A549 (cell line): ENCODE results near the gene ESPN. TPM values are rescaled to one million over a fixed set of nuclear protein-coding genes. Genes with fewer than 3 reads are reported as not detected.

Source experiments
- ATAC-seq, 2 experiments: fragments of 200-7000 bp in 1 of 2; fragments of >200 bp in 1 of 2; cut with Nextera tagmentation in 1 of 2; cut with Tn5 transposase in 1 of 2; 3 replicates each; pipeline versions ENCODE4 v1.8.0 to v1.9.1; 2018 to 2020; ENCODE audit warnings: mild to moderate bottlenecking in 1 of 2, moderate library complexity in 1 of 2
- CTCF ChIA-PET: fragments of 300-600 bp; sonication (Branson Sonifier 250); formaldehyde crosslinking; extraction: SDS; loops from one replicate; lab custom pipeline; 2021; ENCODE audit warnings: antibody characterized with exemption, inconsistent platforms; lab: Yijun Ruan, JAX
- POLR2A ChIA-PET: fragments of 350-600 bp; formaldehyde crosslinking; extraction: SDS; loops from one replicate; lab custom pipeline; 2021; ENCODE audit warnings: antibody characterized with exemption, inconsistent platforms; lab: Yijun Ruan, JAX
- DNase-seq, 2 experiments: peaks; one replicate each; pipeline versions ENCODE4 v3.0.0 to v3.0.0-alpha.2; 2011 to 2016; ENCODE audit warnings: low read depth in 1 of 2, low spot score in 1 of 2
- FAIRE-seq: peaks from 2 replicates; lab custom pipeline; 2011; peaks lifted over from hg19 to GRCh38; lab: Jason Lieb, UNC
- H3K27ac ChIP-seq, 2 experiments: fragments of >200 bp; sonication (Bioruptor Twin); formaldehyde crosslinking; 3 replicates each; pipeline ENCODE4 v1.5.1; 2016 to 2017
- H3K4me1 ChIP-seq: fragments of >200 bp; sonication (Bioruptor Twin); formaldehyde crosslinking; 3 replicates; pipeline ENCODE4 v1.6.1; 2016
- H3K4me2 ChIP-seq: fragments of >200 bp; sonication (Bioruptor Twin); formaldehyde crosslinking; 3 replicates; pipeline ENCODE4 v1.6.1; 2016
- H3K4me3 ChIP-seq: fragments of >200 bp; sonication (Bioruptor Twin); formaldehyde crosslinking; 3 replicates; pipeline ENCODE4 v1.5.1; 2016
- H3K9me3 ChIP-seq: fragments of >200 bp; sonication (Bioruptor Twin); formaldehyde crosslinking; 3 replicates; pipeline ENCODE4 v1.6.1; 2016
- CBX8 ChIP-seq: fragments of 200-600 bp; sonication (generic); IDR thresholded peaks from 2 replicates; pipeline ENCODE4 v1.6.1; 2016
- CEBPB ChIP-seq, 2 experiments: fragments of >200 bp in 1 of 2; sonication (Bioruptor Twin) in 1 of 2; formaldehyde crosslinking in 1 of 2; IDR thresholded peaks; 2 replicates each; pipeline ENCODE4 v1.6.1; 2012 to 2016
- CHD2 ChIP-seq: fragments of 150-350 bp; IDR thresholded peaks from 2 replicates; pipeline ENCODE4 v1.6.1; 2014; ENCODE audit warnings: low read length; ENCODE audit not compliant: partially characterized antibody
- E2F6 ChIP-seq: IDR thresholded peaks from 2 replicates; pipeline ENCODE4 v1.6.1; 2012; ENCODE audit warnings: low read depth, borderline replicate concordance
- EHF ChIP-seq: fragments of 250-450 bp; sonication (Bioruptor Pico); IDR thresholded peaks from 2 replicates; pipeline ENCODE4 v1.5.0; 2020; ENCODE audit warnings: mild to moderate bottlenecking
- FOSB ChIP-seq: fragments of 250-450 bp; sonication (Bioruptor Pico); IDR thresholded peaks from 2 replicates; pipeline ENCODE4 v1.5.0; 2020; ENCODE audit warnings: mild to moderate bottlenecking, moderate library complexity
- FOSL2 ChIP-seq, 2 experiments: fragments of 450-650 bp in 1 of 2; fragments of >200 bp in 1 of 2; sonication (Bioruptor Twin) in 1 of 2; formaldehyde crosslinking; IDR thresholded peaks; 2 replicates each; pipeline versions ENCODE4 v1.5.0 to v1.6.1; 2016 to 2020; ENCODE audit warnings: mild to moderate bottlenecking in 1 of 2, moderate library complexity in 1 of 2
- GATA3 ChIP-seq: IDR thresholded peaks from 2 replicates; pipeline ENCODE4 v1.6.1; 2012; ENCODE audit warnings: borderline replicate concordance
- JUNB ChIP-seq: fragments of >200 bp; sonication (Bioruptor Twin); formaldehyde crosslinking; IDR thresholded peaks from 2 replicates; pipeline ENCODE4 v1.6.1; 2016
- PBX3 ChIP-seq: IDR thresholded peaks from 2 replicates; pipeline ENCODE4 v1.6.1; 2012
- RAD21 ChIP-seq, 2 experiments: fragments of >200 bp in 1 of 2; sonication (Bioruptor Twin) in 1 of 2; formaldehyde crosslinking in 1 of 2; IDR thresholded peaks in 1 of 2; conservative IDR thresholded peaks in 1 of 2; 2 replicates in 1 of 2; 3 replicates in 1 of 2; pipeline ENCODE4 v1.6.1; 2012 to 2018; ENCODE audit warnings: inconsistent platforms in 1 of 2
- RFX5 ChIP-seq: fragments of 450-650 bp; IDR thresholded peaks from 2 replicates; pipeline ENCODE4 v1.7.1; 2014; ENCODE audit warnings: antibody characterized with exemption, mild to moderate bottlenecking, moderate library complexity
- TP53 ChIP-seq: fragments of 250-450 bp; sonication (Bioruptor Pico); IDR thresholded peaks from 2 replicates; pipeline ENCODE4 v1.5.0; 2021; ENCODE audit warnings: mild to moderate bottlenecking, moderate library complexity
- WGBS: methylation state at CpG from one replicate; pipeline ENCODE4 v1.1.6; 2017; ENCODE audit errors: missing lambda C conversion rate; 5-methylcytosine and 5-hydroxymethylcytosine counted together
- polyA plus RNA-seq, 4 experiments: library from polyadenylated mRNA; depleted of rRNA in 3 of 4; stranded (reverse); fragments of >200 nt; fragmentation: RNase III in 1 of 4; extraction: RNeasy Plus Mini Kit Qiagen cat#74134 plus additional on column Dnase treatment in 1 of 4; gene quantifications; 2 replicates in 3 of 4; 3 replicates in 1 of 4; pipeline ENCODE4 v1.2.3, GENCODE V29; 2011 to 2017
- TF ChIP-seq, protein P1 (sequence below): fragments of 250-450 bp; sonication (Bioruptor Pico); IDR thresholded peaks from 2 replicates; pipeline ENCODE4 v1.5.0; 2020; ENCODE audit warnings: low read depth, mild to moderate bottlenecking, moderate library complexity

ESPN gene
- polyA plus RNA-seq, 2 of the 4 experiments (the other 2 are of a cell fraction) = 0.22 to 0.28 TPM

GRCh38 chr1:6417961-6418667 is 6.5 kb upstream of the ESPN start:
- CTCF ChIA-PET = interaction anchor here (1.4 to 6.8 kb wide), 6 partner anchors 8 to 171 kb away, joined by 3 to 96 read pairs (median 12); no protein-coding TSS in a partner anchor
- TF ChIP-seq CBX8 = no peak
- TF ChIP-seq E2F6 = no peak
- TF ChIP-seq CHD2 = no peak
- TF ChIP-seq RAD21 (conservative IDR thresholded peaks at IDR 0.05 in 1 of 2, IDR thresholded peaks at IDR 0.05 in 1 of 2) = no peak
- no peak for TF ChIP-seq RFX5
- no peak for TF ChIP-seq GATA3
- no peak for TF ChIP-seq TP53 (CRISPR knock-in tag)
- no peak for FAIRE-seq

DNA sequence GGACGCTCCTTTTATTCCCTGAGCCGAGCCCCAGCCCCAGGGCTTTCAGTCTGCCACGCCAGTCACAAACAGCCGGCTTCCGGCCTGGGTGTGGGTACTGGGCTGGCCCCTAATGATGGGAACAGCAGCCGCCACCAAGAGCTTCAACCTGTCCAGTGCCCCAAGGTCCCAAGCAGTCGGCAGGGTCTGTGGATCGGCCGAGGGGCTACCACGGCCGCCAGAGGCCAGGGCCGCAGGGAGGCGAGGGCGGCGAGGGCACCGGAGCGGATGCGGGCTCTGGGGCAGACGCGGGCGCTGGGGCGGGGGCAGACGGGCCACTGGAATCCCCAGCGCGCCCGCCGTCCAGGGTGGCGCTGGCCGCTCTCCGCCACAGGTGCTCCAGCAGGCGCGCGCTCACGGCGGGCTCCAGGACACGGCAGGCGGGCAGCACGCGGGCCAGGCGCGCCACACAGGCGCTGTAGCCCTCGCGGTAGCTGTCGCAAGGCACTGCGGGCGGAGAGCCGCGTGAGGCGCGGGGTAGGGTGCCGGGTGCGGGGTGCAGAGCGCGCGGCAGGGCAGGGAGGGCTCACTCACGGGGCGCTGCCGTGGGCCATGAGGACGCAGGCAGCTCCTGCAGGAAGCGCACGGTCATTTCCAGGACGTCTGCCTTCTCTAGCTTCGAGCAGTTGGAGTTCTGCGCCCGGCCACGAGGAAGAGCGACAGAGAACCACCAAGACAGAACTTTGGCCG is 5.7 kb upstream of the ESPN start:
- FAIRE-seq = no peak
- Histone ChIP-seq H3K4me2 (peak overlapping the region; percentile 98), H3K4me3 (peak overlapping the region; percentile 52), H3K27ac (peak overlapping the region; percentile 57 to 82; a peak in 4 of 6 replicates), H3K9me3 (no peaks in the 10 kb centered on the region), H3K4me1 (peaks cover 32% of the 10 kb centered on the region)
- peak in 1 of 2 experiments; percentile 5; a peak in 1 of 6 replicates for ATAC-seq
- no peak for DNase-seq
- 0 out of 2 replicates have a peak, but pooled peaks have one; percentile 42 for TF ChIP-seq E2F6
- TF ChIP-seq FOSL2 (IDR thresholded peaks at IDR 0.05) = no peak
- TF ChIP-seq FOSL2 (CRISPR knock-in tag; IDR thresholded peaks at IDR 0.05) = no peak
- ChIA-PET CTCF (interaction anchor here (1.4 to 6.8 kb wide), 6 partner anchors 8 to 171 kb away, joined by 3 to 96 read pairs (median 12); no protein-coding TSS in a partner anchor), POLR2A (no interaction called here)
- WGBS = 13% methylated on average over 3 of the region's 69 CpGs

More at GRCh38 chr1:6417961-6418667, 6.5 kb upstream of the ESPN start:
- DNase-seq (no peak), ATAC-seq (no peak)
- Histone ChIP-seq H3K27ac (no peak overlapping the region), H3K4me1 (peaks cover 32% of the 10 kb centered on the region), H3K4me2 (no peak overlapping the region), H3K9me3 (no peaks in the 10 kb centered on the region), H3K4me3 (no peak overlapping the region)
- POLR2A ChIA-PET = no interaction called here
- 73% methylated on average over 6 of the region's 8 CpGs for WGBS

DNA sequence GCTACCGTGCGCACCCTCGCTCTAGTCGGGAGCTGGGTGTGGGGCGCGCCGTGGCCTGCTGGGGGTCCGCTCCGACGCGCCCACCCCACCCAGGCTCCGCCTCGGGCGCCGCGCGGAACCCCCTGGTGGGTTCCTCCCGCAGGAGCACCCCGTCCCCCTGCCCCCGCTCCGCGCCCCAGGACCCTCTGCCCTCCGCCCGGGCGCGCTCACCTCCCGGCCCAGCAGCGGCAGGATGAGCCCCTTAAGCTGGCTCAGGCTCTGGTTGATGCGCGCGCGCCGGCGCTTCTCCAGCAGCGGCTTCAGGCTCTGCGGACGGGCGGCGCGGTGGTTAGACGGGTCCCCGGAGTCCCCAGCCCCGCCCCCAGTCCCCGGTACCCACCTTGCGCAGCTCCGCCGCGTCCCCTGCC is 5.2 kb upstream of the ESPN start:
- no peak for FAIRE-seq
- POLR2A ChIA-PET = no interaction called here
- H3K4me1 ChIP-seq = peaks cover 32% of the 10 kb centered on the region

More for the DNA sequence above, 5.2 kb upstream of the ESPN start:
- WGBS = no CpG with 5 or more reads among the region's 48 CpGs
- peak in 1 of 2 experiments; percentile 41 for DNase-seq
- no peak for TF ChIP-seq PBX3
- no peak for TF ChIP-seq CEBPB (IDR thresholded peaks at IDR 0.05)
- no peak for TF ChIP-seq FOSB (CRISPR knock-in tag)
- TF ChIP-seq, protein P1, sequence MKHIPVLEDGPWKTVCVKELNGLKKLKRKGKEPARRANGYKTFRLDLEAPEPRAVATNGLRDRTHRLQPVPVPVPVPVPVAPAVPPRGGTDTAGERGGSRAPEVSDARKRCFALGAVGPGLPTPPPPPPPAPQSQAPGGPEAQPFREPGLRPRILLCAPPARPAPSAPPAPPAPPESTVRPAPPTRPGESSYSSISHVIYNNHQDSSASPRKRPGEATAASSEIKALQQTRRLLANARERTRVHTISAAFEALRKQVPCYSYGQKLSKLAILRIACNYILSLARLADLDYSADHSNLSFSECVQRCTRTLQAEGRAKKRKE (CRISPR knock-in tag) = no peak
- TF ChIP-seq JUNB = no peak
- no peak for TF ChIP-seq EHF
- no peak for TF ChIP-seq TP53 (CRISPR knock-in tag)
- Histone ChIP-seq H3K4me3 (peak overlapping the region; percentile 52), H3K9me3 (no peaks in the 10 kb centered on the region), H3K4me2 (peak overlapping the region; percentile 98), H3K27ac (peak overlapping the region; percentile 57 to 82; a peak in 5 of 6 replicates)
- peak in 1 of 2 experiments; percentile 18; a peak in 3 of 6 replicates for ATAC-seq
- CTCF ChIA-PET = interaction anchor here (3.9 to 6.8 kb wide), 3 partner anchors 14 to 56 kb away, joined by 15 to 96 read pairs (median 42); no protein-coding TSS in a partner anchor
